A673 (cell line): ENCODE results near the gene IL1RAPL2. TPM values are rescaled to one million over a fixed set of nuclear protein-coding genes. Genes with fewer than 3 reads are reported as not detected.

Experiments used
- BruUV-seq: library from RNA; stranded (reverse); fragments of 400-500 nt; replicated peaks from 2 replicates; lab custom pipeline; 2021; lab: Mats Ljungman, UMichigan
- CTCF ChIA-PET: fragments of 300-600 bp; sonication (Branson Sonifier 250); formaldehyde crosslinking; loops from one replicate; lab custom pipeline; 2022; ENCODE audit warnings: antibody characterized with exemption; lab: Charles Lee
- POLR2A ChIA-PET: fragments of 300-600 bp; sonication (Branson Sonifier 250); formaldehyde crosslinking; loops from one replicate; lab custom pipeline; 2022; ENCODE audit warnings: antibody characterized with exemption; ENCODE audit not compliant: low non-redundant PET; lab: Charles Lee
- DNase-seq: peaks from one replicate; pipeline ENCODE4 v3.0.0-alpha.2; 2015; ENCODE audit warnings: low spot score
- H3K27ac ChIP-seq: fragments of 200-600 bp; sonication (generic); 2 replicates; pipeline ENCODE4 v1.5.1; 2016; ENCODE audit warnings: mixed run types, low read depth, mild to moderate bottlenecking, mixed read lengths, antibody characterized with exemption, low read length; ENCODE audit not compliant: poor library complexity, severe bottlenecking
- H3K27me3 ChIP-seq: fragments of 200-600 bp; sonication (generic); replicated peaks from 2 replicates; pipeline ENCODE4 v1.6.1; 2017; ENCODE audit warnings: mixed run types, low read depth, mild to moderate bottlenecking, mixed read lengths, antibody characterized with exemption, low read length; ENCODE audit not compliant: insufficient read depth, poor library complexity
- H3K36me3 ChIP-seq: fragments of 200-600 bp; sonication (generic); 2 replicates; pipeline ENCODE4 v1.6.1; 2016; ENCODE audit warnings: mixed run types, mild to moderate bottlenecking, mixed read lengths, antibody characterized with exemption, low read length; ENCODE audit not compliant: insufficient read depth, poor library complexity, severe bottlenecking
- H3K4me1 ChIP-seq: fragments of 200-600 bp; sonication (generic); 2 replicates; pipeline ENCODE4 v1.6.1; 2017; ENCODE audit warnings: mixed run types, mild to moderate bottlenecking, mixed read lengths, antibody characterized with exemption, low read length; ENCODE audit not compliant: insufficient read depth, poor library complexity, severe bottlenecking
- H3K4me3 ChIP-seq: fragments of 200-600 bp; sonication (generic); 2 replicates; pipeline ENCODE4 v1.5.1; 2016; ENCODE audit warnings: low read depth, mixed run types, mild to moderate bottlenecking, mixed read lengths, low read length; ENCODE audit not compliant: poor library complexity, severe bottlenecking
- H3K9me3 ChIP-seq: fragments of 200-600 bp; sonication (generic); 2 replicates; pipeline ENCODE4 v1.6.1; 2016; ENCODE audit warnings: mixed run types, low read depth, mild to moderate bottlenecking, mixed read lengths, antibody characterized with exemption, low read length; ENCODE audit not compliant: poor library complexity, severe bottlenecking
- EZH2 ChIP-seq: fragments of 200-600 bp; sonication (generic); IDR thresholded peaks from 2 replicates; pipeline ENCODE4 v1.6.1; 2017; ENCODE audit warnings: borderline replicate concordance, low read depth, mild to moderate bottlenecking, mixed read lengths, antibody characterized with exemption, low read length; ENCODE audit not compliant: poor library complexity, severe bottlenecking
- intact Hi-C: fragments of 100-400 bp; cut with micrococcal nuclease; formaldehyde crosslinking; loops from one replicate; pipeline ENCODE4 v1.10.0; 2022; ENCODE audit not compliant: unreplicated experiment
- total RNA-seq: library from RNA; stranded (reverse); gene quantifications from 2 replicates; pipeline ENCODE4 v1.2.3, GENCODE V29; 2021
- TF ChIP-seq, protein P1 (sequence below): fragments of 300-800, 200-600 bp; sonication (generic); conservative IDR thresholded peaks from 2 replicates; pipeline ENCODE4 v1.5.1; 2017; ENCODE audit warnings: low read depth, mild to moderate bottlenecking, antibody characterized with exemption, low read length, moderate library complexity, mixed read lengths

Gene IL1RAPL2
- total RNA-seq, 1 experiment from 2014 or later, result not detected

DNA sequence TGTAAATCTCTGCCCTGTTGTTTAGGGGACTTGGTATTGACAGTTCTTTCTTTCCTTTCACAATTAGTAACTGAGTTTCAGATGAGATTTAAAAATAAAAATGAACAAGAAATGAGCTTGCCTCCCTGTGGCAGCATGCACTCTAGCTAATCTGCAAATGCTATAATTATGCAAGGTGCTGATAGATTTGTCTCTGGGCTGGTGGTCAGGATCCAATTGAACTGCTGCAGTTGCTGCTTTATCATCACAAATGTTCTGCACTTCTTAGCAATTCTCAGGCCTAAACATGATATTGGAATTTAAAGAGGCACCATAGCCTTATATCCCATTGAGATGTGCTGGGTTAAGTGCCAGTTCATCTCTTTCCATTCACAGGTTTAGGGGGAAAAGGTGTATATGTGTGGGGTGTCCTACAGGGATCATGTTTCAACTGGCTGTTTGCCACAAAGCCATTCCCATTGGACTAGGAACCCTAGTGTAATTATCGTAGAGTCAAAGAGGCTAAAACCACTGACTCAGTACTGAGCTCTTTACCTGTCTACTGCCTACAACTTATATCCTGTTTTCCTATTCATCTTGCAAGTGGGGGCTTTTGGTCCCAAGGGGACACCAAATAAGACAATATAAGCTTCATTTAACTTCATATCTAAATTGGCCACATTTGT is 914.8 kb downstream of the IL1RAPL2 start:
- Histone ChIP-seq H3K36me3 (no peaks in the 10 kb centered on the region), H3K4me3 (no peak overlapping the region), H3K4me1 (no peaks in the 10 kb centered on the region), H3K27ac (no peak overlapping the region), H3K27me3 (no peaks in the 10 kb centered on the region), H3K9me3 (no peaks in the 10 kb centered on the region)
- BruUV-seq, result no TSS peak
- intact Hi-C loops, result no loop called here
- CTCF ChIA-PET, result no interaction called here
- POLR2A ChIA-PET, result no interaction called here
- DNase-seq, result no peak
- TF ChIP-seq, protein P1, sequence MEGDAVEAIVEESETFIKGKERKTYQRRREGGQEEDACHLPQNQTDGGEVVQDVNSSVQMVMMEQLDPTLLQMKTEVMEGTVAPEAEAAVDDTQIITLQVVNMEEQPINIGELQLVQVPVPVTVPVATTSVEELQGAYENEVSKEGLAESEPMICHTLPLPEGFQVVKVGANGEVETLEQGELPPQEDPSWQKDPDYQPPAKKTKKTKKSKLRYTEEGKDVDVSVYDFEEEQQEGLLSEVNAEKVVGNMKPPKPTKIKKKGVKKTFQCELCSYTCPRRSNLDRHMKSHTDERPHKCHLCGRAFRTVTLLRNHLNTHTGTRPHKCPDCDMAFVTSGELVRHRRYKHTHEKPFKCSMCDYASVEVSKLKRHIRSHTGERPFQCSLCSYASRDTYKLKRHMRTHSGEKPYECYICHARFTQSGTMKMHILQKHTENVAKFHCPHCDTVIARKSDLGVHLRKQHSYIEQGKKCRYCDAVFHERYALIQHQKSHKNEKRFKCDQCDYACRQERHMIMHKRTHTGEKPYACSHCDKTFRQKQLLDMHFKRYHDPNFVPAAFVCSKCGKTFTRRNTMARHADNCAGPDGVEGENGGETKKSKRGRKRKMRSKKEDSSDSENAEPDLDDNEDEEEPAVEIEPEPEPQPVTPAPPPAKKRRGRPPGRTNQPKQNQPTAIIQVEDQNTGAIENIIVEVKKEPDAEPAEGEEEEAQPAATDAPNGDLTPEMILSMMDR, result no peak
- no peak for TF ChIP-seq EZH2

DNA sequence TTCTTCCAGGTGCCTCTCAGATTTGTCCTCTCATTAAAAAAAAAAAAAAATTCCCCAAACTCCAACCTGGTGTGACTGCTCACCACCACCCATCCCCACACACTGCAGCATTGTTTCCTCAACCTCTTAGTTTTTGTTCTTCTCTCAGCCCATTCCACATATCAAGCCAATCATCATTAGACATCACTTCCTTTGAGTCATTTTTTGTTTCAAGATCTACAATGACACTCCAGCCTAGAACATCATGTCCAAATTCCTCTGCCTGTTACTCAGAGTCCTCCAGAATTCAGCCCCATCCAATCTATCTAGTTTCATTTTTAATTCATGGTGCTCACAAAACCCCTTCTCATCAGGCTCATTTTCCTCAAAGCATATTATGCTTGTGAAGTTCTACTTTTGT is 917.0 kb downstream of the IL1RAPL2 start:
- no peak overlapping the region for H3K4me3 ChIP-seq
- no peaks in the 10 kb centered on the region for H3K27me3 ChIP-seq
- H3K9me3 ChIP-seq, result no peaks in the 10 kb centered on the region
- no peak overlapping the region for H3K27ac ChIP-seq
- no TSS peak for BruUV-seq
- no peaks in the 10 kb centered on the region for H3K36me3 ChIP-seq
- no peaks in the 10 kb centered on the region for H3K4me1 ChIP-seq
- intact Hi-C loops, result no loop called here
- TF ChIP-seq EZH2, result no peak
- TF ChIP-seq, protein P1, result no peak
- DNase-seq, result no peak
- ChIA-PET CTCF (no interaction called here), POLR2A (no interaction called here)

DNA sequence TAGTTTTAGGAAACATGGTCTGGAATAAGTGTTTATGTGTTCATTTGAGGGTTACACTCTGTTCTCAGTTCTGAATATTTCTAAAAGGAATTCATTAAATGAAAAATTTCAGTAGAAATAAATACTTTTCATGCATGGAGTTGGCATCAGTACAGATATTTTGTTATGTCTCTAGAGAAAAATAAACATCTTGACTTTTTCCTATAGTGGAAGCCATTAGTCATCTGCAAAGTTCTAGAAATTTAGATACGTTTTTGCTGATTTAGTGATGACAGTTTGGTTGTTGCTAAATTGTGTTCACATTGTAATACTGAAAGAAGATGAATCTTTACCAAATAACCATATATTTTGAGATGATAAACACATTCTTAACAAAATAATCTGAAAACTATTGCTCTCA is 922.7 kb downstream of the IL1RAPL2 start:
- BruUV-seq, result no TSS peak
- no peaks in the 10 kb centered on the region for H3K36me3 ChIP-seq
- H3K4me1 ChIP-seq, result no peaks in the 10 kb centered on the region
- no peak overlapping the region for H3K4me3 ChIP-seq
- DNase-seq, result no peak
- H3K27ac ChIP-seq, result no peak overlapping the region
- intact Hi-C loops, result no loop called here
- H3K9me3 ChIP-seq, result no peaks in the 10 kb centered on the region
- H3K27me3 ChIP-seq, result no peaks in the 10 kb centered on the region
- ChIA-PET CTCF (no interaction called here), POLR2A (no interaction called here)
- TF ChIP-seq, protein P1, result no peak
- no peak for TF ChIP-seq EZH2
